SK-N-SH (cell line): ENCODE results near the gene TWNK. TPM values are rescaled to one million over a fixed set of nuclear protein-coding genes. Genes with fewer than 3 reads are reported as not detected.

Source experiments
- CTCF ChIA-PET: fragments of 300-600, 350-600 bp; formaldehyde crosslinking; extraction: SDS; loops from one replicate; lab custom pipeline; 2021; lab: Yijun Ruan, JAX
- POLR2A ChIA-PET: fragments of 350-600 bp; sonication (Branson Sonifier 250); formaldehyde crosslinking; extraction: SDS; loops from one replicate; lab custom pipeline; 2020; ENCODE audit warnings: antibody characterized with exemption, inconsistent platforms; lab: Yijun Ruan, JAX
- DNase-seq: peaks from one replicate; pipeline ENCODE4 v3.0.0; 2012
- H2AFZ ChIP-seq: fragments of 200-600 bp; sonication (generic); 2 replicates; pipeline ENCODE4 v1.8.1; 2016; ENCODE audit warnings: antibody characterized with exemption, mild to moderate bottlenecking, low read depth
- H3F3A ChIP-seq: fragments of 200-600 bp; sonication (generic); replicated peaks from 2 replicates; pipeline ENCODE3; 2016; ENCODE audit warnings: antibody characterized with exemption, mild to moderate bottlenecking; ENCODE audit not compliant: insufficient read depth
- H3K27ac ChIP-seq, 2 experiments: fragments of 200-500 bp in 1 of 2; fragments of 200-600 bp in 1 of 2; sonication (Bioruptor generic) in 1 of 2; sonication (generic), shearing (Covaris generic) in 1 of 2; 2 replicates each; pipeline versions ENCODE4 v1.5.1 to v1.6.1; 2014 to 2016; ENCODE audit warnings: low read depth in 2 of 2, inconsistent platforms in 1 of 2, low read length in 1 of 2, mild to moderate bottlenecking in 1 of 2, mixed read lengths in 1 of 2
- H3K27me3 ChIP-seq: fragments of 200-600 bp; sonication (generic), shearing (Covaris generic); 2 replicates; pipeline ENCODE4 v1.6.1; 2016; ENCODE audit warnings: mixed run types; ENCODE audit not compliant: insufficient read depth
- H3K36me3 ChIP-seq, 2 experiments: fragments of 200-500 bp in 1 of 2; fragments of 200-600 bp in 1 of 2; sonication (Bioruptor generic) in 1 of 2; sonication (generic) in 1 of 2; replicated peaks in 1 of 2; 2 replicates each; pipeline versions ENCODE3 to v1.5.1; 2014 to 2016; ENCODE audit warnings: low read length in 1 of 2, mild to moderate bottlenecking in 1 of 2; ENCODE audit not compliant: insufficient read depth in 2 of 2, control insufficient read depth in 1 of 2
- H3K4me1 ChIP-seq, 2 experiments: fragments of 200-500 bp in 1 of 2; fragments of 200-600 bp in 1 of 2; sonication (Bioruptor generic) in 1 of 2; sonication (generic), shearing (Covaris generic) in 1 of 2; 2 replicates each; pipeline versions ENCODE4 v1.5.1 to v1.6.1; 2014 to 2016; ENCODE audit warnings: low read depth in 1 of 2, low read length in 1 of 2, mixed run types in 1 of 2; ENCODE audit not compliant: insufficient read depth in 2 of 2, control insufficient read depth in 1 of 2
- H3K4me2 ChIP-seq: fragments of 200-600 bp; sonication (generic), shearing (Covaris generic); 2 replicates; pipeline ENCODE4 v1.6.1; 2017; ENCODE audit warnings: mixed run types
- H3K4me3 ChIP-seq, 2 experiments: fragments of 200-500 bp in 1 of 2; fragments of 200-600 bp in 1 of 2; sonication (Bioruptor generic) in 1 of 2; sonication (generic), shearing (Covaris generic) in 1 of 2; 2 replicates each; pipeline versions ENCODE4 v1.5.1 to v1.8.1; 2014 to 2016; ENCODE audit warnings: low read depth in 2 of 2, inconsistent platforms in 1 of 2, low read length in 1 of 2, mild to moderate bottlenecking in 1 of 2, mixed read lengths in 1 of 2, moderate library complexity in 1 of 2
- H3K79me2 ChIP-seq: fragments of 200-600 bp; sonication (generic); 2 replicates; pipeline ENCODE4 v1.8.1; 2017; ENCODE audit warnings: mild to moderate bottlenecking; ENCODE audit not compliant: insufficient read depth
- H3K9ac ChIP-seq: fragments of 200-600 bp; sonication (generic); 2 replicates; pipeline ENCODE4 v1.6.1; 2017; ENCODE audit warnings: mixed run types
- H3K9me2 ChIP-seq: fragments of 200-600 bp; sonication (generic); 2 replicates; pipeline ENCODE4 v1.6.1; 2017; ENCODE audit warnings: mixed run types
- H3K9me3 ChIP-seq: fragments of 200-600 bp; sonication (generic); 2 replicates; pipeline ENCODE4 v1.6.1; 2017; ENCODE audit warnings: mixed run types, mild to moderate bottlenecking, moderate library complexity
- H4K20me1 ChIP-seq: fragments of 200-600 bp; sonication (generic); 2 replicates; pipeline ENCODE4 v1.6.1; 2017; ENCODE audit warnings: mild to moderate bottlenecking, mixed run types; ENCODE audit not compliant: insufficient read depth
- CHD2 ChIP-seq: fragments of 150-350 bp; IDR thresholded peaks from 2 replicates; pipeline ENCODE4 v1.6.1; 2018; ENCODE audit warnings: low read length; ENCODE audit not compliant: partially characterized antibody
- ELF1 ChIP-seq: IDR thresholded peaks from 2 replicates; pipeline ENCODE4 v1.4.0; 2012
- EZH2phosphoT487 ChIP-seq: fragments of 200-600 bp; sonication (generic); IDR thresholded peaks from 2 replicates; pipeline ENCODE4 v1.6.1; 2017; ENCODE audit warnings: low read depth, mixed run types, mild to moderate bottlenecking, antibody characterized with exemption, moderate library complexity, borderline replicate concordance
- GATA2 ChIP-seq: sonication (generic); formaldehyde crosslinking; IDR thresholded peaks from 2 replicates; pipeline ENCODE4 v1.5.0; 2020; ENCODE audit warnings: mild to moderate bottlenecking, missing genetic modification reagents
- IRF3 ChIP-seq: fragments of 150-350 bp; IDR thresholded peaks from 2 replicates; pipeline ENCODE4 v1.6.1; 2016; ENCODE audit warnings: mild to moderate bottlenecking, low read depth, low read length
- JUND ChIP-seq: IDR thresholded peaks from 2 replicates; pipeline ENCODE4 v1.4.0; 2012
- MAX ChIP-seq: IDR thresholded peaks from 2 replicates; pipeline ENCODE4 v1.4.0; 2012; ENCODE audit warnings: low read depth
- MXI1 ChIP-seq: IDR thresholded peaks from 2 replicates; pipeline ENCODE4 v1.6.1; 2012; ENCODE audit warnings: mild to moderate bottlenecking, low read depth, low read length, improper control_type of control experiment
- NFIC ChIP-seq: IDR thresholded peaks from 2 replicates; pipeline ENCODE4 v1.4.0; 2012; ENCODE audit warnings: borderline replicate concordance
- NRF1 ChIP-seq: IDR thresholded peaks from 2 replicates; pipeline ENCODE4 v1.6.1; 2012; ENCODE audit warnings: low read depth, mild to moderate bottlenecking, low read length
- POLR2AphosphoS5 ChIP-seq: IDR thresholded peaks from 2 replicates; pipeline ENCODE4 v1.6.1; 2012; ENCODE audit warnings: low read depth, low read length
- RAD21 ChIP-seq: IDR thresholded peaks from 2 replicates; pipeline ENCODE4 v1.6.1; 2012; ENCODE audit warnings: mild to moderate bottlenecking, low read length
- RCOR1 ChIP-seq: fragments of 150-350 bp; IDR thresholded peaks from 2 replicates; pipeline ENCODE4 v1.6.1; 2017; ENCODE audit warnings: antibody characterized with exemption, low read length
- RXRA ChIP-seq: IDR thresholded peaks from 2 replicates; pipeline ENCODE4 v1.4.0; 2012; ENCODE audit warnings: low read depth, mild to moderate bottlenecking, borderline replicate concordance
- SMC3 ChIP-seq: IDR thresholded peaks from 2 replicates; pipeline ENCODE4 v1.6.1; 2012; ENCODE audit warnings: low read depth, low read length, improper control_type of control experiment
- TCF12 ChIP-seq: IDR thresholded peaks from 2 replicates; pipeline ENCODE4 v1.4.0; 2012
- YY1 ChIP-seq: IDR thresholded peaks from 2 replicates; pipeline ENCODE4 v1.4.0; 2012; ENCODE audit warnings: low read depth, mild to moderate bottlenecking
- ZBTB33 ChIP-seq: IDR thresholded peaks from 2 replicates; pipeline ENCODE4 v1.4.0; 2012; ENCODE audit warnings: low read depth, borderline replicate concordance
- WGBS: methylation state at CpG from one replicate; pipeline ENCODE4 v1.1.6; 2017; ENCODE audit warnings: low lambda C conversion rate; 5-methylcytosine and 5-hydroxymethylcytosine counted together
- polyA plus RNA-seq, 3 experiments: library from polyadenylated mRNA; depleted of rRNA; stranded (reverse); fragments of >200 nt; gene quantifications; 2 replicates each; pipeline ENCODE4 v1.2.3, GENCODE V29; 2012

TWNK gene
- polyA plus RNA-seq, 1 of the 3 experiments (the other 2 are of a cell fraction): 16.4 TPM

- no peak overlapping the region for H3K27ac ChIP-seq
- peaks cover 0 to 4% of the 10 kb centered on the region in 2 experiments; a peak in 1 of 4 replicates for H3K4me1 ChIP-seq
- no peaks in the 10 kb centered on the region for H3K9me2 ChIP-seq
- no peak for DNase-seq
- no peaks in the 10 kb centered on the region for H3K9me3 ChIP-seq
- no peak overlapping the region for H3K4me3 ChIP-seq
- TF ChIP-seq NFIC (no peak), ELF1 (no peak), ZBTB33 (no peak), TCF12 (no peak), SMC3 (no peak), RXRA (no peak), EZH2phosphoT487 (no peak), RCOR1 (no peak), IRF3 (no peak), YY1 (no peak), MXI1 (no peak), NRF1 (no peak), POLR2AphosphoS5 (no peak), GATA2 (no peak), JUND (no peak), CHD2 (no peak), RAD21 (no peak), MAX (no peak)
- H3F3A ChIP-seq: no peaks in the 10 kb centered on the region
- no peaks in the 10 kb centered on the region for H4K20me1 ChIP-seq
- no peak overlapping the region for H2AFZ ChIP-seq
- no peaks in the 10 kb centered on the region for H3K27me3 ChIP-seq
- H3K9ac ChIP-seq: no peak overlapping the region
- 86% methylated on average over 10 of the region's 10 CpGs for whole genome bisulfite sequencing
- H3K4me2 ChIP-seq: no peak overlapping the region
- H3K36me3 ChIP-seq: no peaks in the 10 kb centered on the region
- H3K79me2 ChIP-seq: no peaks in the 10 kb centered on the region
- ChIA-PET CTCF (interaction anchor here (4.3 to 7.2 kb wide), 5 partner anchors 9 to 121 kb away, joined by 27 to 443 read pairs (median 98); partner anchors contain the start of genes LZTS2, MRPL43, PDZD7 and SFXN3), POLR2A (no interaction called here)
These were observed 33.2 kb downstream of the TWNK start for GRCh38 chr10:101020427-101021075.
